DMS79 (cell line): Measurements from ENCODE around the gene ANXA8.
"Not testable (repeated sequence)": the region's sequence is repeated elsewhere in the genome, so short reads cannot be mapped to it uniquely, and the experiment has no call there.

Experiments
- DNase-seq: peaks from one replicate; lab custom pipeline; 2025; lab: John Stamatoyannopoulos, UW

The ANXA8 gene

GRCh38 chr10:47462577-47463358 lies 21.1 kb downstream of the ANXA8 start:
- not testable (repeated sequence) for DNase-seq

- DNase-seq: not testable (repeated sequence)
Measured at GRCh38 chr10:47461261-47461687, 22.6 kb downstream of the ANXA8 start.

DNA sequence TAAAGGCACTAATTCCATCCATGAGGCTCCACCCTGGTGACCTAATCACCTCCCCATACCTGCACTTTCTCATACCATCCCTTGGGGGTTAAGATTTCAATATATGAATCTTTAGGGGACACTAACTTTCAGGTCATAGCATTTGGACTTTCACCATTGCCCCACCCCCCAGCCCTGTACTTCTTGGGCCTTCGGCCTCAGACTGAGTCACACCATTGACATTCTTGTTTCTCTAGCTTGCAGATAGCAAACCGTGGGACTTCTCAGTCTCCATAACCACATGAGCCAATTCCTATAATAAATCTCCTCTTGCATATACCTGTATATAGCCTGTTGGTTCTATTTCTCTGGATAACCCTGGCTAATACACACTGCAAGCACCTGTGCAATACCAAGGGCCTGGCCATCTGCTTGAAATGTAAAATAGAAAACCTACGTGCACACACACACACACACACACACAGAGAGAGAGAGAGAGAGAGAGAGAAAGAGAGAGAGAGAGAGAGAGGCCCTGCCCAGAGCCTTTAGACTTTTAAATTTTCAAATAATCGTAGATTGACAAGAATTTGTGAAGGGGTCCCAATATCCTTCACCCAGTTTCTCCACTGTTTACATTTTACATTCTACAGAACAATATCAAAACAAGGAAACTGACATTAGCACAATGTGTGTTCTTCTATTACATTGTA lies 25.3 kb downstream of the ANXA8 start:
- DNase-seq: no peak

DNA sequence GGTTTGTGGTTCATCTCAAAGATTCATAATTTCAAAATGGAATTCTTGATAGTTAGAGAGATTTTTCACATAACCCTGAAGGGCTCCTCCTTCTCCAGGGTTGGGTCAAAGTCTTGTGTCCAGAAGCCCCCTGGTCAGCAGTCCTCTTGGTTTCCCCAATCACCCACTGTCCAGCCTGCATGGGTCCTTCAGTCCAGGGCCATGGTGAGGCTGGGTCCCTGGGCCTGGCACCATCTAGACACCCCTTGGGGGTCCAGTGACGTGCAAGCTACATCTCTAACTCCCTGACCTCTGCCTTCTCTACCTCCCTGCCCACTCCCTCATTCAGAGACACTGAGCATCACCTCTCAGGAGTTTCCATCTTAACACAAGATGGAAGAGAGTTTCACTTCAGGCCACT lies 26.1 kb downstream of the ANXA8 start:
- no peak for DNase-seq

DNA sequence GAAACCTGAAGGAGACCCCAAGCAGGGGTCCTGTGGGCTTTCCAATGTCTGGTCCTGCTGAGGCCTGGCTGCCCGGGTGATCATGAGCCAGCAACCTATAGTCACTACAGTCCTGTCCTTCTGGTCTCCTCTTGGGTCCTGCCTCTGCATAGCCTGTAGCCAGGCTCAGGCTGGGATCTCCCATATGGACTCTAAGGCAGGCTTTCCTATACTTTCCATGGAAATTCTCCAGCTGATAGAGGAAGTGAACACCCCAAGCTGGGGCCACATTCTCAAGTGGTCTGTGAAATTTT lies 26.4 kb downstream of the ANXA8 start:
- no peak for DNase-seq

DNA sequence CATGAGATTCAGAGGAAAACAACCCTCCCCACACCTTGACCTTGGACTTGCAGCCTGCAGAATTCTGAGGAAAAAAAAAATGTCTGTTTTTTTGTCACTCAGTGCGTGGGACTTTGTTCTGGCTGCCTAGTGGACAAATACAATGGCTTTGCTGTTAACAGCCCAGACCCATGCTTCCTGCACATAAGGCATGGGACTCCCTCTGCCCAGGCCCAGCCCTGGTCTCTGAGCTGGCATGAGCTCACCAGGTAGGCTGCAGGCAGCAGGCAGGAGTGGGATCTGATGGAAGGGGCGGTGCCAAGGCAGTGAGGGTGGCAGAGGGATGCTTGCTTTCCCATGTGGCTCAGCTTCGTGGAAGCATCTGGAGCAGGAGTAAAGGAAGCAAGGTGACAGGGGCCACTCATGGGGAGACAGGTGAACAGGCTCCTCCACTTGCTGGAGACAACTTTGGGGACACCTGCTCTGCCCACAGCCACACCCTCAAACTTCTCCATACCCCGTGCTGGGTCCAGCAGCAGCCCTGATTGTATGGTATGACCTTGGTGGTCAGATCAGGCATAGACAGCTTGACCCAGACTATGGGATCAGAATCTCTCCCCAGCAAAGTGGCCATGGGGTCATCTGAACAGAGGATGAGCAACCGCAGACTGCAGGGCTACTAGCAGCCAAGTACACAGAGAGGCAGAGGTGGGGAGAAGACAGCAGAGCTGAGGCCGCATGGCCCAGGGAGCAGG lies 27.0 kb downstream of the ANXA8 start:
- DNase-seq: no peak

- no peak for DNase-seq
Measured at GRCh38 chr10:47456079-47456785, 27.7 kb downstream of the ANXA8 start.

DNA sequence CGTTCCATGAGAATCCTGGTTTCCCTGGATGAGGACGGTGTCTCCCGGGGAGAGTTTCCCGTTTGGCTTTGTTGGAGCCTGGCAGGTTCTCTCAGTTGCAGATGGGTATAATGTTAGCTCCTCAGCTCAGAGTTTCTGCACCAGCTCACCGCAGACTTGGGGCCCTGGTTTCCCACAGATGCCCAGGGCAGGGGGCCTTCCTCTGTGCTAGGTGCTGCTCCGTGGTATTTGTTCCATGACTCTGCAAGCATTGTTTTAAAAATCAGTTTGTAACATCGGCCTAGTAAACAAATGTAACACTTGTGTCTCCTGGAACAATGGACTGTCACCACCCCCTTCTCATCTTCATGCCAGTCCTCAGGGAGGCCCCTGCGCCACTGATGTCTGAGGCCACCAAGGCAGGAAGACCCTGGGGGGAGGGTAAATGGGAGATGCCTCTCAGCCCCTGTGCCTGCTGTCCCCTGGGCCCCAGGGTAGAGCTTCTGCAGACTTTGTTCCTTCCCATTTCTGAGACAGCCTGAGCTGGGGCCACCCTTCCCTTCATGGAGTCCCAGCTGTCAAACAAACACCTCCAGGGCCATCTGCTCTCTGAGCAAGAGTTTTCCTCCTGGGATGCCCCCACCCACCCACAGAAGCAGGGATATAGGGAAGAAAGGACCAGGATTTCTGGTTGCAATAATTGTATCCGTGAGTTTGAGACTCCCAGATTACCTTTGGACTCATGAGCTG lies 28.4 kb downstream of the ANXA8 start:
- DNase-seq: not testable (repeated sequence)

DNA sequence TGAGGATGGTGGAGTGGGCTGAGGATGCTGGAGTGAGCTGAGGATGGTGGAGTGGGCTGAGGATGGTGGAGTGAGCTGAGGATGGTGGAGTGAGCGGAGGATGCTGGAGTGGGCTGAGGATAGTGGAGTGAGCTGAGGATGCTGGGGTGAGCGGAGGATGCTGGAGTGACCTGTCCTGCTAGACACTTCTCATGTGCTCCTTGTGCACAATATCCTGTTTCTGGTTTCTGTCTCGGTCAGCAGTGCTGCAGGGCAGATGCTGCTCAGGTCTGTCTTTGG lies 29.2 kb downstream of the ANXA8 start:
- no peak for DNase-seq

- DNase-seq: no peak
Measured at GRCh38 chr10:47454008-47454779, 29.7 kb downstream of the ANXA8 start.

DNA sequence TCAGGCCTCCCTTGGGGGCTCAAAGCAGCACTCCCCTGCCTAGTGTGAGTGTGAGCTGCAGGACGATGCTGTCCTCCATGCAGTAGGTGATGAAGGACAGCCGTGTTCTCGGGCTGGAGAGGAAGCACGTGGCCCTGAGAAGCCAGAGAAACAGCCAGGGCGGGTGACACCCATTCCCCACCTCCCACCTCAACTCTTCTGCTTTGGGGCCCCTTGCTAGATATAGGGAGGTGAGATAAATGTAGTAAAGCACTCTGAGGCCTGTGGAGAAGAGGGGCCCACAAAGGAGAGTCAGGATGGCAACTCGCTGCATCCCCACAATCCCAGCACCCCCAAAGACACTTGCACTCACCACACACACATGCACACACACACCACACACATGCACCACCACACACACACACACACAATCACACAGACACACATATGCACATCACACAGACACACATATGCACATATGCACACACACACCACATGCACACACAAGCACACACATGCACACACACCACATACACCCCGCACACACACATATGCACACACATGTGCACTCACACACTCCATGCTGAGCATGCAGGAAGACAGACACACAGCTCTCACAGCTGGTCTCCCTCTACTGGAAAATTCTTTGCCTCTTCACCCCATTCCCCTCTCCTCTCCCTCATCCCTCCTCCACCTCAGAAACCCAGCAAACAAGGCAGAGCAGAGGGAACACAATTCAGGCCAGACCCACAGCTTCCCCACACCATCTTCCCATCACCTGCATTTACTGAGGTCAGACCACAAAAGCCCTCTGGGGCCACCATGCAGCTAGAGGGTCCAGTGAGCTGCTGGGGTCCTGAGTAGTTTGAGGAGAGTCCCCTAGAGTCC lies 30.5 kb downstream of the ANXA8 start:
- no peak for DNase-seq

GRCh38 chr10:47452495-47453140 lies 31.3 kb downstream of the ANXA8 start:
- DNase-seq: no peak

DNA sequence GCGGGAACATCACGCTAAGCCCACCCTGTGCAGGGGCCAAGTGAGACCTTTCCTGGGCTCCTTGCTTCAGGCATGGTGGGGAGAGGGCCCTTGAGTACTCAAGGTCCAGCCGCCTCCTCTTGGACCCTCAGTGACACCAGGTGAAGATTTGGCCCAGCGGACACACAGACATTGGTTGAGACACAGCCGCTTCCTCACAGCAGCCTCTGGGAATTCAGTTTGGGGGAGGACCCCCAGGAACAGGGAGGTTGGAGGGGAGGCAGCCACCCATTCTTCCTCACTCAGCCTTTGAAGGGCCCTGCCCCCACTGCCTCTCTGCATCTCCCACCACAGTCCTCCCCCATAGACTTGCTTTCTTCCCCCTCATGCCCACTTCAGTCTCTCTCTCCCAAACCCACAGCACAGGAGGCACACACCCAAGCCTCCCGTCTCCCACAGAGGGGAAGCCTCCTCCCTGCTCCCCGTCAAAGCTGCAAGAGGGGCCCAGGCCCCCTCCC lies 31.9 kb downstream of the ANXA8 start:
- no peak for DNase-seq

GRCh38 chr10:47451273-47451997 lies 32.5 kb downstream of the ANXA8 start:
- DNase-seq: no peak

- DNase-seq: no peak
Measured at GRCh38 chr10:47450442-47450841, 33.5 kb downstream of the ANXA8 start.

GRCh38 chr10:47449979-47450378 lies 33.9 kb downstream of the ANXA8 start:
- no peak for DNase-seq

- DNase-seq: no peak
Measured at GRCh38 chr10:47449102-47449978, 34.6 kb downstream of the ANXA8 start.

DNA sequence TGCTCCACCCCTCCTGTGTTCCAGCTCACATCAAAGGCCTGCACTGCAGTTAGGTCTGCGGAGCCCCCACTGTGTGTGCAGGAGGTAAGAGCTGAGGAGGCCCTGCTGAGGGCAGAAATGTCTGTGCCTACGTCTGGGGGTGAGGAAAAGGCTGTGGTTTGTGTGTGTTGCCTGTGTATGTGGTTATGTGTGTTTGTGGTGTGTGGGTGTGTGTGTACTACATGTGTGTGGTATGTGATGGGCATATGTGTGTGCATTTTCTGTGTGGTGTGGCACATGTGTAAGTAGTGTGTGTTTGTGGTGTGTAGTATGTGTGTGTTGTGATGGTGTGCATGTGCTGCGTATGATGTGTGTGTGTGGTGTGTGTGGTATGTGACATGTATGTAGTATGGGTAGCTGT lies 36.2 kb downstream of the ANXA8 start:
- no peak for DNase-seq
